ENCODE data around the gene GNE.

- TF ChIP-seq CTCF (IDR thresholded peaks at IDR 0.05) = no peak
- no peak for TF ChIP-seq POLR2A (IDR thresholded peaks at IDR 0.05)
Observed at GRCh38 chr9:36174271-36174670, 84.0 kb downstream of the GNE start.
